ENCODE data around the gene RNF141. TPM values are rescaled to one million over a fixed set of nuclear protein-coding genes. Genes with fewer than 3 reads are reported as not detected.

RNF141 gene
- polyA plus RNA-seq, 1 of the 3 experiments (the other 2 are of a cell fraction) = 6.9 TPM

GRCh38 chr11:10490398-10491241 lies 50.4 kb downstream of the RNF141 start (continued):
- TF ChIP-seq USF2 (IDR thresholded peaks at IDR 0.05; ENCODE audit: borderline replicate concordance, low read depth, low read length) (no peak), USF1 (IDR thresholded peaks at IDR 0.05; ENCODE audit: borderline replicate concordance, low read depth) (peak; percentile 45; the same call in 1 of the 2 replicates), FOSL2 (IDR thresholded peaks at IDR 0.05; ENCODE audit: borderline replicate concordance, low read depth) (peak; percentile 99), TCF12 (IDR thresholded peaks at IDR 0.05) (peak; percentile 94), REST (IDR thresholded peaks at IDR 0.05; ENCODE audit: low read depth, low read length) (0 out of 2 replicates have a peak, but pooled peaks have one; percentile 33), PBX3 (IDR thresholded peaks at IDR 0.05) (peak; percentile 95), RCOR1 (IDR thresholded peaks at IDR 0.05; ENCODE audit: low read length) (no peak), JUND (IDR thresholded peaks at IDR 0.05) (peak; percentile 99), EP300 (IDR thresholded peaks at IDR 0.05; ENCODE audit: borderline replicate concordance in 1 of 2, low read depth in 1 of 2, low read length in 1 of 2) (peak; percentile 31 to 88; a peak in 3 of 4 replicates), MXI1 (IDR thresholded peaks at IDR 0.05; ENCODE audit: low read depth, low read length) (no peak), MAX (IDR thresholded peaks at IDR 0.05; ENCODE audit: low read depth) (peak; percentile 88)

- DNase-seq = no peak
- H3K27me3 ChIP-seq (ENCODE audit: insufficient read depth) = no peaks in the 10 kb centered on the region
- peaks cover 7 to 12% of the 10 kb centered on the region in 2 experiments; a peak in 3 of 4 replicates for H3K4me1 ChIP-seq (ENCODE audit: control insufficient read depth in 1 of 2, insufficient read depth in 2 of 2, low read depth in 1 of 2, low read length in 1 of 2)
- ChIA-PET CTCF (interaction anchor here (0.8 kb wide), 1 partner anchor 10 kb away, joined by 3 read pairs; no protein-coding TSS in a partner anchor), POLR2A (no interaction called here)
- WGBS (ENCODE audit: low lambda C conversion rate) = 97% methylated on average over 4 of the region's 5 CpGs
- peak overlapping the region; percentile 54 to 85; a peak in 2 of 4 replicates for H3K27ac ChIP-seq (ENCODE audit: low read depth in 2 of 2, low read length in 1 of 2)
- no peaks in the 10 kb centered on the region for H3K79me2 ChIP-seq (ENCODE audit: insufficient read depth)
- no peaks in the 10 kb centered on the region for H3K9me2 ChIP-seq
- H3K36me3 ChIP-seq (replicated peaks in 1 of 2; ENCODE audit: control insufficient read depth in 1 of 2, insufficient read depth in 2 of 2, low read length in 1 of 2) = no peaks in the 10 kb centered on the region
- H3K4me2 ChIP-seq = peak overlapping the region; percentile 62; the same call in 1 of the 2 replicates
- H3K9ac ChIP-seq = no peak overlapping the region
- H2AFZ ChIP-seq (ENCODE audit: low read depth) = no peak overlapping the region
- no peaks in the 10 kb centered on the region for H4K20me1 ChIP-seq (ENCODE audit: insufficient read depth)
- peaks cover 12% of the 10 kb centered on the region for H3F3A ChIP-seq (replicated peaks; ENCODE audit: insufficient read depth)
- no peak overlapping the region for H3K4me3 ChIP-seq (ENCODE audit: low read depth in 2 of 2, low read length in 1 of 2)
- no peaks in the 10 kb centered on the region for H3K9me3 ChIP-seq
- TF ChIP-seq USF2 (IDR thresholded peaks at IDR 0.05; ENCODE audit: borderline replicate concordance, low read depth, low read length) (no peak), EZH2phosphoT487 (IDR thresholded peaks at IDR 0.05; ENCODE audit: borderline replicate concordance, low read depth) (no peak), NFIC (IDR thresholded peaks at IDR 0.05; ENCODE audit: borderline replicate concordance) (no peak), ZBTB33 (IDR thresholded peaks at IDR 0.05; ENCODE audit: borderline replicate concordance, low read depth) (no peak), REST (IDR thresholded peaks at IDR 0.05; ENCODE audit: low read depth, low read length) (no peak), JUND (IDR thresholded peaks at IDR 0.05) (no peak)
These were observed 51.0 kb downstream of the RNF141 start for GRCh38 chr11:10490032-10490397.

All from SK-N-SH (cell line).